GM15510 (cell line): Measurements from ENCODE around the gene SAMD4A.

Experiments
- POLR2A ChIP-seq: IDR thresholded peaks from 3 replicates; pipeline ENCODE4 v1.6.1; 2011; ENCODE audit warnings: borderline replicate concordance; ENCODE audit not compliant: insufficient read length; ENCODE audit errors: extremely low read depth

SAMD4A gene

GRCh38 chr14:54742492-54743350 lies 175.8 kb downstream of the SAMD4A start:
- no peak for TF ChIP-seq POLR2A

DNA sequence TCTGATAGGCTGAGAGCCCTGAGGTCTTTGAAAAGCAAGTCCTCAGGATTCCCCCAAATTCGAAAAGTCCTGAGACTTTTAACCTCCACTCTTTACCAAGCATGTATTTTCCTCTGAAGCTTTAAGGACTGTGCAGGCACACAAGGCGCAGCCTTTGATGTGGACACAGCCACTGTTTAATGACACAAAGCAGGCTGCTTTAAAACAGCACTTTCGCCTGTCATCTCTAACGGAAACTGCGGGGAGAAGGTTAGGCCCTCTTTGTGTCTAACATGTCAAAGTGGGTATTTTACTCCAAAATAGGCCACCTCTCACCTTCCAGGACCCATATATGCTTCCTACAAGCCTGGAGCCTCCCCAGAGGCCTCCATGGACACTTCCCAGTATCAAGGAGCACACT lies 176.5 kb downstream of the SAMD4A start:
- TF ChIP-seq POLR2A: no peak

DNA sequence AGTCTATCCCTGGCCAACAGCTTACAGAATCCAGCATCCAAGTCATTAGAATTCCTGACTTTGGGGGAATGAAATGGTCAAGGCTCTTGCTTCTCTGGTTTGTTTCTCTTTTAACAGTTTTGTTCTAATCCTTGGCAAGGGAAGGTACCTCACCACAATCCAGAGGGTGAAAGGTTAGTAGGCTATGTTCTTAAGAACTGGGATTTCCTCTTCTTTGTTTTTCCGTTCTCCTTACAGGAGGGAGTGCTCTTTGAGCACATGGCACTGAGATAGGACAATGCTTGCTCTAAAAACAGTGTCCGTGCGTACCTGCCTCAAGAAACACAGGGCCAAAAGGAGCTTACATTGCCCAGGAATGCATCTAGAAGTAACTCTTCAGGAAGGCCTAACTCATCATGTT lies 179.1 kb downstream of the SAMD4A start:
- TF ChIP-seq POLR2A: no peak

GRCh38 chr14:54747616-54748015 lies 180.7 kb downstream of the SAMD4A start:
- no peak for TF ChIP-seq POLR2A

- TF ChIP-seq POLR2A: no peak
Observed at GRCh38 chr14:54749180-54749579, 182.3 kb downstream of the SAMD4A start.

DNA sequence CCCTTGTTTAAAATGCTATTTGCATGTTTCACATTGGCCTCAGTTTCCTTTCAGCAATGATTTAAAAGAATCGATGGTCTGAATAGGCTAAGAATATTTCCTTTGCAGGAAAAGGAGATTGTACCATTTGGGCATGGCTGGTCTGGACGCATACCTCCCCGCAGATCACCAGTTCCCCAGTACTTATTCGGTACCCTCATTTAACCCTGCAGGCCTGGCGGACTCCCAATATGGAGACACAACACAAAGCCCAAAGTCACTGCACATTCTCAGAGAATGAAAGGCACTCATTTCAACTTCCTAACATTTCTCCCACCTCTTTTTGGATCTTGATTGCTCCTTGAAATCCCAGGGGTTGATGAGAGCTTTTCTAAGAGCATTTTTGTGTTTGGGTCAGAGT lies 182.8 kb downstream of the SAMD4A start:
- no peak for TF ChIP-seq POLR2A

DNA sequence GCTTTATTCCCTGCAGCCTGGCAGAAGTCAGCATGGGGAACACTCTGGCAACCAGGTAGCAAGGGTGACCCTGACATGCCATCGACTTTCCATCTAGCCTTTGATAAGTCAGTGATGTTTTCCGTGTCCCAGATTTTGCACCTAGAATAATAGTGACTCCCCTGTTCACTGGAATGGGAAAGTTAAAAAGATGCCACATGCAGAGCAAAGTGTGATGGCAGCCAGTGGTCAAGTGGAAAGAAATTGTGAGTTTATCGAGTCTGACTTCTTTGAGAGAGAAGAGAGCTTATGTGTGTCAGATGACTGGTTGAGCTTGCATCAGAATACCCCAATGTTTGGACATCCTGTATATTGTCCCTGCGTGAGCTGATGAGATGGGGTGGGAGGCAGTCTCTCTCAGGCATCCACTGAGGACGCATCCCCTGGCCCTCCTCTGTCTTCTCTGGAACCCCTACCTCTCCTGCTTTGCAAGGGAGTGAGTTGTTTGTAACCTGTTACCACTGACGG lies 187.2 kb downstream of the SAMD4A start:
- no peak for TF ChIP-seq POLR2A

- no peak for TF ChIP-seq POLR2A
Observed at GRCh38 chr14:54754623-54755386, 187.9 kb downstream of the SAMD4A start.

DNA sequence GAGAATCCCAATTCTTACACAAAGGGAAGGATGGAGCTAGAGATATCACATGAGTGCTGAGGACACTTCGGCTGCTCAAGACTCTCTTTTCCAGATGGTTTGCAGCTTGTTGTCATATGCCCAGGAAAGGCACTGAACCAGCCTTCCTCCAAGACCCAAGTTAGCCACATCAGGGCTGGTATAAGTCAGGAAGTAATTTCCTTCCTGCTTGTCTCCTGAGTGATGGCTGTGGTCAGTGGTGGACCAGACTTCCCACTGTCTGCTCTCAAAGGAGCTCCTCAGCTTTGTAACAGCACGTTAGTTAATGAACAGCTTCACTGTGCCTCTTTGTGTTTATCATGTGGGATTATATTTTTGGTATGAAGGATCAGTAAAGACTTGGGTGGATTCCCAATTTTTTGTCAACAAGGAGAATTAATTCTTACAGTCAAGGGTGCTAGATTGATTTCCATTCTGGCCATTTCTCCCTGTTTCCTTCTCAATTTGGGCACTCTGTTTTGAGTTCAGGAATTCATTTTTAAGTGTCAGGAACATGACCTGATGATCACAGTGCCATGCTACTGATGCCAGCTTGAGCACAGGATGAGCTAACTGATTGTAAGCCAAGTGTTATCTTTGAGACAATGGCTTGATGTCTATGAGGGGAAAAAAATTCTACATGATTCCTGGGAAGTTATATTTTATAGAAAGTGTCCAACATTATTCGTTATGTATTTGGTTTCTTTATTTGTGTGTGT lies 189.9 kb downstream of the SAMD4A start:
- TF ChIP-seq POLR2A: no peak

DNA sequence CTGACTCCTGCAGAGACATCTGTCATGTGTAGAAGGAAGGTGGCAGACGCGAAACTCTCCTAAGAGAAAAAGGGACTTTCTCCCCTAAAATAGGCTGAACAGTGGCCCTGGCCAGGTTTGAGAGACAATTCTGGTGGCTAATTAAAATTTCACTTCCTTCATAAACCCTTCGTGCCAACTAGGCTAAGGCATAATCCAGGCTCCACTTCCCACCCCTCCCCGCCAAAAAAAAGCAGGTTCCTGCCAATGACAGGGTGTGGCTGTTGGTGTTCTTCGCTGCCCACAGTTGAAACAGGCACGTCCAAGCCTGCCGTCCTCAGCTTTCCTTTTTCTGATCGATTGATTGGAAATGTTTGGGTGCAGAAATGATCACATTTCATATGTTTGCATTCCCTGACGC lies 191.1 kb downstream of the SAMD4A start:
- no peak for TF ChIP-seq POLR2A

GRCh38 chr14:54759982-54760585 lies 193.2 kb downstream of the SAMD4A start:
- no peak for TF ChIP-seq POLR2A

GRCh38 chr14:54760866-54761575 lies 194.1 kb downstream of the SAMD4A start:
- no peak for TF ChIP-seq POLR2A

DNA sequence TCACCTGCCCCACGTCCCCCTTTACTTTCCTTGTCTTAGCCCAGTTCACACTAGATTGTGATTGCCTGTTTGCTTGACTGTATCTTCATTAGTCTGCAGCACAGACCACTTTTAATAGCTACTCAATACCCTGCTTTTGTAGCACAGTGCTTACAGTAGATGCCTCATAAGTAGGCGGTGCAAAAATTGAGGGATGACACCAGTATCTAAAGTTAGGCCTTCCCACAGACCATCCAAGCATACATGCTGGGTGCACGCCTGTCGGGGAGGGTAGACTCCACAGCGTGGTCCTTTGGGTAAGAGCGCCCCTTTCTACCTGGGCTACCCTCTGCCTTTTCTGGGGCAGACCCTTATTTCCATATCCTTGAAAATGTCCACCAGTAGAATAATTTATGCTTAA lies 194.9 kb downstream of the SAMD4A start:
- TF ChIP-seq POLR2A: no peak

GRCh38 chr14:54762296-54762695 lies 195.4 kb downstream of the SAMD4A start:
- no peak for TF ChIP-seq POLR2A
